HG03565 (cell line): Measurements from ENCODE around the gene SEMA4C.

Experiments used
- ATAC-seq: cut with Tn5 transposase; IDR thresholded peaks from one replicate; pipeline ENCODE4 v1.9.1; 2021; ENCODE audit warnings: mild to moderate bottlenecking, moderate library complexity; ENCODE audit not compliant: unreplicated experiment

Gene SEMA4C

GRCh38 chr2:96881349-96882195, 11.7 kb upstream of the SEMA4C start:
- ATAC-seq = no peak

- ATAC-seq = no peak
These were observed 11.0 kb upstream of the SEMA4C start for GRCh38 chr2:96880891-96881273.

GRCh38 chr2:96879545-96880040, 9.7 kb upstream of the SEMA4C start:
- no peak for ATAC-seq

GRCh38 chr2:96878796-96879544, 9.1 kb upstream of the SEMA4C start:
- no peak for ATAC-seq

- ATAC-seq = no peak
These were observed 8.3 kb upstream of the SEMA4C start for GRCh38 chr2:96878171-96878570.

GRCh38 chr2:96877631-96878092, 7.8 kb upstream of the SEMA4C start:
- ATAC-seq = no peak

GRCh38 chr2:96877042-96877451, 7.2 kb upstream of the SEMA4C start:
- no peak for ATAC-seq

GRCh38 chr2:96876269-96877041, 6.6 kb upstream of the SEMA4C start:
- no peak for ATAC-seq

- no peak for ATAC-seq
These were observed 5.8 kb upstream of the SEMA4C start for GRCh38 chr2:96875498-96876268.

- ATAC-seq = no peak
These were observed 4.4 kb upstream of the SEMA4C start for GRCh38 chr2:96874198-96874831.

GRCh38 chr2:96873651-96874096, 3.8 kb upstream of the SEMA4C start:
- ATAC-seq = no peak

- no peak for ATAC-seq
These were observed 2.9 kb upstream of the SEMA4C start for GRCh38 chr2:96872591-96873349.

- no peak for ATAC-seq
These were observed 861 bp upstream of the SEMA4C start for GRCh38 chr2:96870626-96871255.

- no peak for ATAC-seq
These were observed 529 bp downstream of the SEMA4C start for GRCh38 chr2:96869281-96869821.

GRCh38 chr2:96868555-96869280, 1.2 kb downstream of the SEMA4C start:
- no peak for ATAC-seq

- no peak for ATAC-seq
These were observed 1.9 kb downstream of the SEMA4C start for GRCh38 chr2:96867756-96868554.
